Measurements from ENCODE around the gene ITPK1. TPM values are rescaled to one million over a fixed set of nuclear protein-coding genes. Genes with fewer than 3 reads are reported as not detected.

Gene ITPK1
- polyA plus RNA-seq, 2 of the 4 experiments (the other 2 are of a cell fraction), result 46.2 to 47.0 TPM

DNA sequence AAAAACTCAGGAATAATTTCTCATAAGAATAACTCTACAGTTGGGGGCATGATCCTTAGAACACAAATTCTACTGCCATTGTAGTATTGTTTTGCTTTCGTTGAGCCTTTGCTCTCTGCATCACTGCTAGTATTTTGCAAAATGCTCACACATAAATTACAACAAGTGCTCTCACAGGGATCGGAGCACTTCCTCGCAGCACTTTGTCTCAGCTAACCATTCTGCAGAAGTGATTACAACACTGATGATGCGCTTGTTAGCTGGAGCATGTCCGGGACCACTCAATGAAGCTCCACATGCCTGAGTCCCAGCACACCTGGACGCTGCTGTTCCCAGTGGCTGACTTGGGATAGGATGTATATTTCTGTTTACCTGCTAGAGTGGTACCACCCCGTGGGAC lies 37.4 kb upstream of the ITPK1 start:
- H3K27ac ChIP-seq, result no peak overlapping the region
- TF ChIP-seq CBX8 (IDR thresholded peaks at IDR 0.05) (no peak), NPAS2 (CRISPR knock-in tag; IDR thresholded peaks at IDR 0.05; ENCODE audit: borderline replicate concordance) (no peak), FOXS1 (CRISPR knock-in tag; IDR thresholded peaks at IDR 0.05) (no peak), BCL3 (IDR thresholded peaks at IDR 0.05) (no peak), FOSB (CRISPR knock-in tag; IDR thresholded peaks at IDR 0.05) (no peak), SMC3 (IDR thresholded peaks at IDR 0.05) (no peak), CHD4 (IDR thresholded peaks at IDR 0.05; ENCODE audit: borderline replicate concordance) (no peak), HEYL (CRISPR knock-in tag; IDR thresholded peaks at IDR 0.05) (no peak), CEBPB (IDR thresholded peaks at IDR 0.05) (no peak), ZC3H11A (IDR thresholded peaks at IDR 0.05) (no peak), POLR2AphosphoS2 (conservative IDR thresholded peaks at IDR 0.05; ENCODE audit: low read length) (no peak), JUNB (IDR thresholded peaks at IDR 0.05) (no peak), RFX5 (IDR thresholded peaks at IDR 0.05) (no peak), HOXB5 (CRISPR knock-in tag; IDR thresholded peaks at IDR 0.05) (no peak)
- 74% methylated on average over 7 of the region's 7 CpGs for WGBS (ENCODE audit: missing lambda C conversion rate)
- H3K4me1 ChIP-seq, result peaks cover 8% of the 10 kb centered on the region; the same call in 1 of the 3 replicates
- POLR2A ChIA-PET, result no interaction called here
- CTCF ChIA-PET, result interaction anchor here (1.0 kb wide), 1 partner anchor 14 kb away, joined by 5 read pairs; no protein-coding TSS in a partner anchor
- DNase-seq (ENCODE audit: low read depth in 1 of 2, low spot score in 1 of 2), result no peak
- H3K9me3 ChIP-seq, result no peaks in the 10 kb centered on the region
- no peak overlapping the region for H3K4me3 ChIP-seq
- no peak for FAIRE-seq
- ATAC-seq, result no peak
- H3K4me2 ChIP-seq, result no peak overlapping the region

DNA sequence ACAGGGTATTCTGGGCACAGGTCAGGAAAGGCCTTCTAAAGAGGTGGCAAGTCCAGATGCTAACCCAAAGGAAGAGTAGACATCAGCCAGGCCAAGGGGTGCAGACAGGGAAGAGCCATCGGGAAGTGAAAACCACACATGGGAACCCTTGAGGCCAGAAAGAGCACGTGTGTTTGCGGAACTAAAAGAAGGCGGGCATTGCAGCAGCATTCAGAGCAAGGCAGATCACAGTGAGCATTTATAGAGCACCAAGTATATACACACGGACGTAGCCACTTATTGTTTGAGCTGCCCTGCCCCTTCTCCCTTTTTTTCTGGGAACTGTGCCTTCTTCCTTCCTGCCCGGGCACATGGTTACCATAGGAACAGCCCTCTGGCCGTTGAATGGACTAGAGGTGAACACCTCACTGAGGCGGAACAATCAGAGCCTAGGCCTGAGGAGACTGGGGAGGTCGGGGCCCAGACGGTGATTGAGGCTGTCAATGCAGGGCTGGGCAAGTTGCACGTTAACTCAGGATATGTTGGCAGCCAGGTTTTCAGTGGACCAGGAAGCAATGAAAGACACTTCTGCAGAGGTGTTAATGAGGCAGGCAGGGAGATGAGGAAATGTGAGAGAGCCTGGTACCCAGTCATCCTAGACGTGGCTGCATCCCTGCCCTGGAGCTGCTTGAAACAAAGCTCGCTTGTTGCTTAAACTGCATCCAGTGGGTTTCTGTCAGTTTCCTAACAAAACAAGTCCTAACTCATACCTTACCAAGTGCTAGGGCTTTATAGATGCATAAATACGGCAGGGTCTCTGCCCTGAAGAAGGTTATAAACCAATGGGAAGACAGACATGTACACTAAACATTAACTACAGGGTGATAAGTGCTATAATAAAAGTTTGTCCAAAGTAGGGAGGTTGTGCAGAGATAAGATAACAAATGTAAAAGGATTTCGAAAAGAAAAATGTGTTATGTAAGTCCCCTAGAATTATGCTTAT lies 34.8 kb upstream of the ITPK1 start:
- FAIRE-seq (no peak), ATAC-seq (peak; percentile 32 to 68; a peak in 4 of 6 replicates), DNase-seq (ENCODE audit: low read depth in 1 of 2, low spot score in 1 of 2) (no peak)
- WGBS (ENCODE audit: missing lambda C conversion rate), result 65% methylated on average over 16 of the region's 16 CpGs
- TF ChIP-seq SREBF2 (IDR thresholded peaks at IDR 0.05), result no peak
- TF ChIP-seq HMGXB4 (CRISPR knock-in tag; IDR thresholded peaks at IDR 0.05; ENCODE audit: borderline replicate concordance), result no peak
- no peak for TF ChIP-seq USF2 (IDR thresholded peaks at IDR 0.05)
- TF ChIP-seq RFX5 (IDR thresholded peaks at IDR 0.05), result no peak
- no peak for TF ChIP-seq GATA3 (IDR thresholded peaks at IDR 0.05; ENCODE audit: borderline replicate concordance)
- TF ChIP-seq NR3C1 (IDR thresholded peaks at IDR 0.05), result no peak
- no peak for TF ChIP-seq CTCF (IDR thresholded peaks at IDR 0.05)
- TF ChIP-seq, protein P1, sequence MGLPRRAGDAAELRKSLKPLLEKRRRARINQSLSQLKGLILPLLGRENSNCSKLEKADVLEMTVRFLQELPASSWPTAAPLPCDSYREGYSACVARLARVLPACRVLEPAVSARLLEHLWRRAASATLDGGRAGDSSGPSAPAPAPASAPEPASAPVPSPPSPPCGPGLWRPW (IDR thresholded peaks at IDR 0.05), result no peak
- TF ChIP-seq ELK1 (IDR thresholded peaks at IDR 0.05; ENCODE audit: low read depth, low read length), result no peak
- no peak for TF ChIP-seq RNF2 (IDR thresholded peaks at IDR 0.05; ENCODE audit: borderline replicate concordance, low read depth)
- TF ChIP-seq KDM1A (IDR thresholded peaks at IDR 0.05; ENCODE audit: low read depth), result no peak
- no peak for TF ChIP-seq EHMT2 (IDR thresholded peaks at IDR 0.05; ENCODE audit: low read depth)
- TF ChIP-seq ZFP36 (IDR thresholded peaks at IDR 0.05; ENCODE audit: borderline replicate concordance, partially characterized antibody), result no peak
- no peak for TF ChIP-seq HOXB5 (CRISPR knock-in tag; IDR thresholded peaks at IDR 0.05)
- CTCF ChIA-PET, result interaction anchor here (0.8 to 2.6 kb wide), 3 partner anchors 10 to 28 kb away, joined by 3 to 11 read pairs (median 3); no protein-coding TSS in a partner anchor
- peaks cover 8% of the 10 kb centered on the region; the same call in 1 of the 3 replicates for H3K4me1 ChIP-seq
- POLR2A ChIA-PET, result no interaction called here
- no peaks in the 10 kb centered on the region for H3K9me3 ChIP-seq
- H3K27ac ChIP-seq, result no peak overlapping the region
- no peak overlapping the region for H3K4me2 ChIP-seq
- H3K4me3 ChIP-seq, result no peak overlapping the region
